ENCODE data around the gene CERS6.

GRCh38 chr2:168518555-168519066, 62.5 kb downstream of the CERS6 start:
- TF ChIP-seq CTCF (IDR thresholded peaks at IDR 0.05; ENCODE audit: poor library complexity, severe bottlenecking) (no peak), MXI1 (conservative IDR thresholded peaks at IDR 0.05; ENCODE audit: poor library complexity, severe bottlenecking) (no peak), EZH2 (IDR thresholded peaks at IDR 0.05; ENCODE audit: borderline replicate concordance, insufficient read depth, low read length, poor library complexity, severe bottlenecking) (no peak), POLR2AphosphoS5 (IDR thresholded peaks at IDR 0.05) (peak; percentile 47), REST (IDR thresholded peaks at IDR 0.05; ENCODE audit: borderline replicate concordance) (no peak), RAD21 (conservative IDR thresholded peaks at IDR 0.05) (no peak), SMC3 (conservative IDR thresholded peaks at IDR 0.05; ENCODE audit: poor library complexity) (no peak), EP300 (conservative IDR thresholded peaks at IDR 0.05; ENCODE audit: poor library complexity, severe bottlenecking) (peak; percentile 67), TAF1 (IDR thresholded peaks at IDR 0.05; ENCODE audit: low read depth) (no peak)
